HL-60 (cell line): ENCODE data around the gene SH2D3C.

ENCODE experiments used
- DNase-seq, 2 experiments: peaks; one replicate each; pipeline ENCODE4 v3.0.0-alpha.2; 2010 to 2020; ENCODE audit warnings: low read depth in 1 of 2, low spot score in 1 of 2
- H3K27ac ChIP-seq: fragments of 250-450 bp; sonication (Bioruptor Pico); replicated peaks from 2 replicates; pipeline ENCODE4 v1.5.1; 2020; ENCODE audit warnings: mild to moderate bottlenecking, moderate library complexity
- H3K27me3 ChIP-seq: fragments of 250-450 bp; sonication (Bioruptor Pico); 2 replicates; pipeline ENCODE4 v1.5.1; 2021; ENCODE audit warnings: mild to moderate bottlenecking, moderate library complexity; ENCODE audit not compliant: insufficient read depth, poor library complexity, severe bottlenecking
- H3K4me3 ChIP-seq: replicated peaks from 2 replicates; pipeline ENCODE4 v1.5.1; 2011; ENCODE audit warnings: mild to moderate bottlenecking, control low read depth, low read length; ENCODE audit not compliant: insufficient read depth
- CTCF ChIP-seq: IDR thresholded peaks from one replicate; pipeline ENCODE4 v1.5.1; 2011; ENCODE audit warnings: low read length, control low read depth, inconsistent platforms; ENCODE audit not compliant: insufficient read depth
- GABPA ChIP-seq: IDR thresholded peaks from 2 replicates; pipeline ENCODE4 v1.6.1; 2012; ENCODE audit warnings: low read depth
- POLR2AphosphoS5 ChIP-seq: IDR thresholded peaks from 2 replicates; pipeline ENCODE4 v1.6.1; 2012; ENCODE audit warnings: low read depth
- SPI1 ChIP-seq: IDR thresholded peaks from 2 replicates; pipeline ENCODE4 v1.6.1; 2012; ENCODE audit warnings: low read depth, mild to moderate bottlenecking, borderline replicate concordance
- TF ChIP-seq, protein P1 (sequence below): IDR thresholded peaks from 2 replicates; pipeline ENCODE4 v1.6.1; 2012; ENCODE audit warnings: low read depth; ENCODE audit not compliant: insufficient replicate concordance

SH2D3C gene

GRCh38 chr9:127712867-127713266 lies 65.6 kb downstream of the SH2D3C start:
- no peaks in the 10 kb centered on the region for H3K27me3 ChIP-seq
- H3K27ac ChIP-seq, result no peak overlapping the region
- TF ChIP-seq CTCF, result no peak
- TF ChIP-seq POLR2AphosphoS5, result no peak
- TF ChIP-seq, protein P1, sequence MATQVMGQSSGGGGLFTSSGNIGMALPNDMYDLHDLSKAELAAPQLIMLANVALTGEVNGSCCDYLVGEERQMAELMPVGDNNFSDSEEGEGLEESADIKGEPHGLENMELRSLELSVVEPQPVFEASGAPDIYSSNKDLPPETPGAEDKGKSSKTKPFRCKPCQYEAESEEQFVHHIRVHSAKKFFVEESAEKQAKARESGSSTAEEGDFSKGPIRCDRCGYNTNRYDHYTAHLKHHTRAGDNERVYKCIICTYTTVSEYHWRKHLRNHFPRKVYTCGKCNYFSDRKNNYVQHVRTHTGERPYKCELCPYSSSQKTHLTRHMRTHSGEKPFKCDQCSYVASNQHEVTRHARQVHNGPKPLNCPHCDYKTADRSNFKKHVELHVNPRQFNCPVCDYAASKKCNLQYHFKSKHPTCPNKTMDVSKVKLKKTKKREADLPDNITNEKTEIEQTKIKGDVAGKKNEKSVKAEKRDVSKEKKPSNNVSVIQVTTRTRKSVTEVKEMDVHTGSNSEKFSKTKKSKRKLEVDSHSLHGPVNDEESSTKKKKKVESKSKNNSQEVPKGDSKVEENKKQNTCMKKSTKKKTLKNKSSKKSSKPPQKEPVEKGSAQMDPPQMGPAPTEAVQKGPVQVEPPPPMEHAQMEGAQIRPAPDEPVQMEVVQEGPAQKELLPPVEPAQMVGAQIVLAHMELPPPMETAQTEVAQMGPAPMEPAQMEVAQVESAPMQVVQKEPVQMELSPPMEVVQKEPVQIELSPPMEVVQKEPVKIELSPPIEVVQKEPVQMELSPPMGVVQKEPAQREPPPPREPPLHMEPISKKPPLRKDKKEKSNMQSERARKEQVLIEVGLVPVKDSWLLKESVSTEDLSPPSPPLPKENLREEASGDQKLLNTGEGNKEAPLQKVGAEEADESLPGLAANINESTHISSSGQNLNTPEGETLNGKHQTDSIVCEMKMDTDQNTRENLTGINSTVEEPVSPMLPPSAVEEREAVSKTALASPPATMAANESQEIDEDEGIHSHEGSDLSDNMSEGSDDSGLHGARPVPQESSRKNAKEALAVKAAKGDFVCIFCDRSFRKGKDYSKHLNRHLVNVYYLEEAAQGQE, result no peak
- TF ChIP-seq GABPA, result no peak
- TF ChIP-seq SPI1, result no peak
- no peak overlapping the region for H3K4me3 ChIP-seq
- no peak for DNase-seq

GRCh38 chr9:127712371-127712770 lies 66.1 kb downstream of the SH2D3C start:
- H3K27ac ChIP-seq, result no peak overlapping the region
- H3K4me3 ChIP-seq, result no peak overlapping the region
- TF ChIP-seq CTCF (no peak), SPI1 (no peak), GABPA (no peak), POLR2AphosphoS5 (no peak)
- TF ChIP-seq, protein P1, result no peak
- no peaks in the 10 kb centered on the region for H3K27me3 ChIP-seq
- no peak for DNase-seq

GRCh38 chr9:127711831-127712274 lies 66.6 kb downstream of the SH2D3C start:
- Histone ChIP-seq H3K27ac (no peak overlapping the region), H3K27me3 (no peaks in the 10 kb centered on the region), H3K4me3 (no peak overlapping the region)
- TF ChIP-seq CTCF (no peak), POLR2AphosphoS5 (no peak), SPI1 (peak; percentile 74), GABPA (no peak)
- TF ChIP-seq, protein P1, result no peak
- DNase-seq, result peak in 1 of 2 experiments; percentile 57
